ENCODE measurements around the gene ABCC4.

DNA sequence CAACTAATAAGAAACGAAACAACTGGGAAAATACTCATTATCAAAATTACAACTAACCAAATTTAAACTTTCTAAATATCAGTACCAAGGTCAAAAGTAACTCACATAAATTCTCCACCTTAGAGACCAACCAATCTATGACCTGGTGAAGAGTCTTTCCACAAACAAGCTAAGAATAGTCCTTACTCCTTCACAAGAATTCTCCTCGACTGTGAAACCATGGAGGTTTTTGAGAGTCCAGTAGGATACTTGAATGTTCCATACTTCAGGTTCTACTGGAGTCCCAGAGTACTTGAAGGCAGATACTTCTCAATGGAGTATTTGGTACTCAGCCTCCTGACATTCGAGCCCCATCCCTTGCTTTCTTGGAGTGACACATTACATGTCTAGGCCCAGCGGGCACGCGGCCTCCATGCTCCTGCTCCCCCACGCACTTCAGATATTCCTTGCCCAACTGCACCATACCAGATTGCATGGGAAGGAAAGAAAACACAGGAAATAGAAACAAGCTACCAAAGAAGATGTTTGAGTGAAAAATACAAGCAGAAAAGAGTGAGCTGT, 63.9 kb downstream of the ABCC4 start:
- no peak for TF ChIP-seq ZNF507 (tag; conservative IDR thresholded peaks at IDR 0.05)
- no peak for TF ChIP-seq MAFK (IDR thresholded peaks at IDR 0.05; ENCODE audit: low read length)
- no peak for TF ChIP-seq RAD21 (CRISPR knock-in tag; conservative IDR thresholded peaks at IDR 0.05 in 1 of 2, IDR thresholded peaks at IDR 0.05 in 1 of 2)
- TF ChIP-seq ELF1 (tag; IDR thresholded peaks at IDR 0.05): no peak
- TF ChIP-seq RHOXF2B (CRISPR knock-in tag; conservative IDR thresholded peaks at IDR 0.05): no peak
- TF ChIP-seq ATF3 (IDR thresholded peaks at IDR 0.05): no peak
- no peak for TF ChIP-seq ATF3 (CRISPR knock-in tag; conservative IDR thresholded peaks at IDR 0.05)
- TF ChIP-seq EP300 (IDR thresholded peaks at IDR 0.05; ENCODE audit: low read length): no peak
- TF ChIP-seq, protein P1, sequence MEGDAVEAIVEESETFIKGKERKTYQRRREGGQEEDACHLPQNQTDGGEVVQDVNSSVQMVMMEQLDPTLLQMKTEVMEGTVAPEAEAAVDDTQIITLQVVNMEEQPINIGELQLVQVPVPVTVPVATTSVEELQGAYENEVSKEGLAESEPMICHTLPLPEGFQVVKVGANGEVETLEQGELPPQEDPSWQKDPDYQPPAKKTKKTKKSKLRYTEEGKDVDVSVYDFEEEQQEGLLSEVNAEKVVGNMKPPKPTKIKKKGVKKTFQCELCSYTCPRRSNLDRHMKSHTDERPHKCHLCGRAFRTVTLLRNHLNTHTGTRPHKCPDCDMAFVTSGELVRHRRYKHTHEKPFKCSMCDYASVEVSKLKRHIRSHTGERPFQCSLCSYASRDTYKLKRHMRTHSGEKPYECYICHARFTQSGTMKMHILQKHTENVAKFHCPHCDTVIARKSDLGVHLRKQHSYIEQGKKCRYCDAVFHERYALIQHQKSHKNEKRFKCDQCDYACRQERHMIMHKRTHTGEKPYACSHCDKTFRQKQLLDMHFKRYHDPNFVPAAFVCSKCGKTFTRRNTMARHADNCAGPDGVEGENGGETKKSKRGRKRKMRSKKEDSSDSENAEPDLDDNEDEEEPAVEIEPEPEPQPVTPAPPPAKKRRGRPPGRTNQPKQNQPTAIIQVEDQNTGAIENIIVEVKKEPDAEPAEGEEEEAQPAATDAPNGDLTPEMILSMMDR (IDR thresholded peaks at IDR 0.05 in 2 of 3, conservative IDR thresholded peaks at IDR 0.05 in 1 of 3; ENCODE audit: insufficient read depth in 2 of 3, low read depth in 1 of 3, low read length in 3 of 3): no peak
- TF ChIP-seq, protein P2, sequence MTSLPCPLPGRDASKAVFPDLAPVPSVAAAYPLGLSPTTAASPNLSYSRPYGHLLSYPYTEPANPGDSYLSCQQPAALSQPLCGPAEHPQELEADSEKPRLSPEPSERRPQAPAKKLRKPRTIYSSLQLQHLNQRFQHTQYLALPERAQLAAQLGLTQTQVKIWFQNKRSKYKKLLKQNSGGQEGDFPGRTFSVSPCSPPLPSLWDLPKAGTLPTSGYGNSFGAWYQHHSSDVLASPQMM (CRISPR knock-in tag; IDR thresholded peaks at IDR 0.05): no peak
- TF ChIP-seq HSF4 (CRISPR knock-in tag; IDR thresholded peaks at IDR 0.05; ENCODE audit: borderline replicate concordance): no peak
- TF ChIP-seq SMARCB1 (IDR thresholded peaks at IDR 0.05; ENCODE audit: insufficient read length, low read depth): no peak
- TF ChIP-seq FOSL1 (tag; conservative IDR thresholded peaks at IDR 0.05): no peak

Measured in K562 (cell line).